Vagina (tissue), 2 donors: ENCODE measurements around the gene C5AR2. TPM values are rescaled to one million over a fixed set of nuclear protein-coding genes. Genes with fewer than 3 reads are reported as not detected.

Experiments used
- DNase-seq, 2 donors: peaks; one replicate each; pipeline ENCODE4 v3.0.0-alpha.2; 2017; ENCODE audit errors: extremely low spot score in 2 of 2
- H3K27ac ChIP-seq: fragments of 200-600 bp; sonication (generic); one replicate; pipeline ENCODE4 v1.5.1; 2019
- H3K27me3 ChIP-seq: fragments of 200-600 bp; sonication (generic); one replicate; pipeline ENCODE4 v1.5.1; 2019
- H3K36me3 ChIP-seq, 2 donors: fragments of 200-600 bp; sonication (generic); one replicate each; pipeline ENCODE4 v1.5.1; 2017 to 2019
- H3K4me1 ChIP-seq: fragments of 200-600 bp; sonication (generic); one replicate; pipeline ENCODE4 v1.5.1; 2019
- H3K4me3 ChIP-seq, 2 donors: fragments of 200-600 bp; sonication (generic); 1 replicate in 1 of 2; 2 replicates in 1 of 2; pipeline ENCODE4 v1.5.1; 2016 to 2019
- H3K9me3 ChIP-seq: fragments of 200-600 bp; sonication (generic); one replicate; pipeline ENCODE4 v1.5.1; 2019
- CTCF ChIP-seq, 3 experiments: fragments of 450-650 bp in 2 of 3; fragments of 200-600 bp in 1 of 3; sonication (generic) in 1 of 3; IDR thresholded peaks; one replicate each; pipeline ENCODE4 v1.5.1; 2017 to 2019; ENCODE audit warnings: antibody characterized with exemption in 3 of 3, mild to moderate bottlenecking in 2 of 3, moderate library complexity in 2 of 3
- POLR2A ChIP-seq, 2 donors: fragments of 450-650 bp; IDR thresholded peaks; one replicate each; pipeline ENCODE4 v1.6.1; 2017; ENCODE audit warnings: antibody characterized with exemption in 2 of 2, mild to moderate bottlenecking in 2 of 2, moderate library complexity in 2 of 2
- POLR2AphosphoS5 ChIP-seq, 2 donors: sonication (generic); formaldehyde crosslinking; IDR thresholded peaks; one replicate each; pipeline ENCODE4 v1.9.0; 2017; ENCODE audit warnings: antibody characterized with exemption in 2 of 2, mild to moderate bottlenecking in 2 of 2, low read depth in 1 of 2; ENCODE audit not compliant: insufficient read depth in 1 of 2
- intact Hi-C: fragments of 100-400 bp; cut with DNase I; formaldehyde crosslinking; loops from one replicate; pipeline ENCODE4 v1.15.1; 2023
- total RNA-seq: library from RNA; depleted of rRNA; stranded (reverse); fragments of >200 nt; gene quantifications from one replicate; pipeline ENCODE4 v1.2.3, GENCODE V29; 2016

Gene C5AR2
- total RNA-seq, 1 donor from 2014 or later = 15.2 TPM

GRCh38 chr19:47376589-47377144, 44.7 kb downstream of the C5AR2 start:
- TF ChIP-seq POLR2AphosphoS5 (IDR thresholded peaks at IDR 0.05; ENCODE audit: insufficient read depth in 1 of 2, low read depth in 1 of 2) (no peak), POLR2A (IDR thresholded peaks at IDR 0.05) (no peak), CTCF (IDR thresholded peaks at IDR 0.05) (no peak)
- intact Hi-C loops = no loop called here
- no peaks in the 10 kb centered on the region for H3K4me1 ChIP-seq
- no peaks in the 10 kb centered on the region for H3K9me3 ChIP-seq
- H3K36me3 ChIP-seq = peaks cover 0 to 86% of the 10 kb centered on the region in 2 donors
- H3K4me3 ChIP-seq = no peak overlapping the region
- no peak overlapping the region for H3K27ac ChIP-seq
- H3K27me3 ChIP-seq = no peaks in the 10 kb centered on the region
- DNase-seq = no peak

GRCh38 chr19:47377208-47377701, 45.3 kb downstream of the C5AR2 start:
- intact Hi-C loops = no loop called here
- no peak overlapping the region for H3K27ac ChIP-seq
- DNase-seq = no peak
- peaks cover 0 to 89% of the 10 kb centered on the region in 2 donors for H3K36me3 ChIP-seq
- no peak overlapping the region for H3K4me3 ChIP-seq
- H3K27me3 ChIP-seq = no peaks in the 10 kb centered on the region
- H3K4me1 ChIP-seq = no peaks in the 10 kb centered on the region
- no peaks in the 10 kb centered on the region for H3K9me3 ChIP-seq
- TF ChIP-seq POLR2AphosphoS5 (IDR thresholded peaks at IDR 0.05; ENCODE audit: insufficient read depth in 1 of 2, low read depth in 1 of 2) (no peak), CTCF (IDR thresholded peaks at IDR 0.05) (no peak), POLR2A (IDR thresholded peaks at IDR 0.05) (no peak)

- Histone ChIP-seq H3K9me3 (no peaks in the 10 kb centered on the region), H3K27ac (no peak overlapping the region), H3K27me3 (no peaks in the 10 kb centered on the region), H3K4me1 (no peaks in the 10 kb centered on the region), H3K36me3 (peaks cover 0 to 84% of the 10 kb centered on the region in 2 donors), H3K4me3 (no peak overlapping the region)
- intact Hi-C loops = no loop called here
- DNase-seq = no peak
- TF ChIP-seq CTCF (IDR thresholded peaks at IDR 0.05) = no peak
- no peak for TF ChIP-seq POLR2AphosphoS5 (IDR thresholded peaks at IDR 0.05; ENCODE audit: insufficient read depth in 1 of 2, low read depth in 1 of 2)
- no peak for TF ChIP-seq POLR2A (IDR thresholded peaks at IDR 0.05)
Observed at GRCh38 chr19:47377801-47378200, 45.8 kb downstream of the C5AR2 start.

- TF ChIP-seq POLR2A (IDR thresholded peaks at IDR 0.05) (no peak), POLR2AphosphoS5 (IDR thresholded peaks at IDR 0.05; ENCODE audit: insufficient read depth in 1 of 2, low read depth in 1 of 2) (no peak), CTCF (IDR thresholded peaks at IDR 0.05) (no peak)
- no peak overlapping the region for H3K4me3 ChIP-seq
- no peak overlapping the region for H3K27ac ChIP-seq
- no peak for DNase-seq
- H3K9me3 ChIP-seq = no peaks in the 10 kb centered on the region
- intact Hi-C loops = no loop called here
- H3K36me3 ChIP-seq = peaks cover 0 to 80% of the 10 kb centered on the region in 2 donors
- H3K4me1 ChIP-seq = no peaks in the 10 kb centered on the region
- H3K27me3 ChIP-seq = no peaks in the 10 kb centered on the region
Observed at GRCh38 chr19:47378246-47378645, 46.3 kb downstream of the C5AR2 start.

GRCh38 chr19:47379381-47379938, 47.5 kb downstream of the C5AR2 start:
- Histone ChIP-seq H3K27ac (no peak overlapping the region), H3K27me3 (no peaks in the 10 kb centered on the region), H3K4me1 (no peaks in the 10 kb centered on the region), H3K4me3 (no peak overlapping the region), H3K9me3 (no peaks in the 10 kb centered on the region), H3K36me3 (peaks cover 0 to 67% of the 10 kb centered on the region in 2 donors)
- no peak for TF ChIP-seq POLR2AphosphoS5 (IDR thresholded peaks at IDR 0.05; ENCODE audit: insufficient read depth in 1 of 2, low read depth in 1 of 2)
- TF ChIP-seq POLR2A (IDR thresholded peaks at IDR 0.05) = no peak
- TF ChIP-seq CTCF (IDR thresholded peaks at IDR 0.05) = no peak
- intact Hi-C loops = no loop called here
- DNase-seq = no peak
